T-cell (primary cell): ENCODE data around the gene EDNRB. TPM values are rescaled to one million over a fixed set of nuclear protein-coding genes. Genes with fewer than 3 reads are reported as not detected.
"Not testable (repeated sequence)": the region's sequence is repeated elsewhere in the genome, so short reads cannot be mapped to it uniquely, and the experiment has no call there.

Source experiments
- ATAC-seq, 4 experiments: fragments of 200-7000 bp in 3 of 4; fragments of 150-1000 bp in 1 of 4; cut with Tn5 transposase; replicated peaks in 1 of 4; 1 replicate in 3 of 4; 2 replicates in 1 of 4; pipeline ENCODE4 v1.10.0; 2021; ENCODE audit warnings: moderate library complexity in 3 of 4, mild to moderate bottlenecking in 2 of 4, moderate number of reproducible peaks in 1 of 4
- CTCF ChIA-PET, 2 donors: fragments of 300-600 bp; sonication (Branson Sonifier 250); formaldehyde crosslinking; loops; one replicate each; lab custom pipeline; 2022; ENCODE audit warnings: antibody characterized with exemption in 2 of 2; lab: Charles Lee
- POLR2A ChIA-PET, 2 donors: fragments of 300-600 bp; sonication (Branson Sonifier 250); formaldehyde crosslinking; loops; one replicate each; lab custom pipeline; 2022; ENCODE audit warnings: antibody characterized with exemption in 2 of 2; lab: Charles Lee
- DNase-seq, 35 experiments: peaks; one replicate each; pipeline versions ENCODE4 v3.0.0 to v3.0.0-alpha.2; 2013 to 2023
- H3K27ac ChIP-seq: one replicate; pipeline ENCODE4 v1.5.1; 2013; ENCODE audit warnings: low read length
- H3K27me3 ChIP-seq, 2 experiments: replicated peaks in 1 of 2; 1 replicate in 1 of 2; 2 replicates in 1 of 2; pipeline versions ENCODE4 v1.6.1 to v1.7.0; 2013; ENCODE audit warnings: low read length in 1 of 2, mixed read lengths in 1 of 2; ENCODE audit not compliant: control insufficient read depth in 2 of 2, insufficient read depth in 2 of 2; ENCODE audit errors: extremely low read depth in 1 of 2
- H3K36me3 ChIP-seq, 2 donors: 1 replicate in 1 of 2; 2 replicates in 1 of 2; pipeline versions ENCODE4 v1.6.1 to v1.7.0; 2013; ENCODE audit warnings: low read length in 1 of 2; ENCODE audit not compliant: control insufficient read depth in 2 of 2, insufficient read depth in 1 of 2; ENCODE audit errors: extremely low read depth in 1 of 2
- H3K4me1 ChIP-seq, 2 experiments: 1 replicate in 1 of 2; 2 replicates in 1 of 2; pipeline versions ENCODE4 v1.6.1 to v1.7.0; 2013; ENCODE audit warnings: low read length in 2 of 2, mixed read lengths in 1 of 2; ENCODE audit not compliant: insufficient read depth in 2 of 2, control insufficient read depth in 1 of 2; ENCODE audit errors: extremely low read depth in 1 of 2
- H3K4me3 ChIP-seq, 2 donors: 1 replicate in 1 of 2; 2 replicates in 1 of 2; pipeline versions ENCODE4 v1.5.1 to v1.7.0; 2013; ENCODE audit warnings: mild to moderate bottlenecking in 2 of 2, low read length in 1 of 2, moderate library complexity in 1 of 2; ENCODE audit not compliant: control insufficient read depth in 1 of 2; ENCODE audit errors: extremely low read depth in 1 of 2
- H3K9me3 ChIP-seq: 2 replicates; pipeline ENCODE4 v1.7.0; 2013
- H3K27ac Mint-ChIP-seq, 2 donors: one replicate each; pipeline ENCODE4 v1.8.0; 2020 to 2021; ENCODE audit warnings: mild to moderate bottlenecking in 2 of 2, mixed read lengths in 2 of 2
- H3K27me3 Mint-ChIP-seq, 2 donors: one replicate each; pipeline ENCODE4 v1.8.0; 2021 to 2022; ENCODE audit warnings: mixed read lengths in 2 of 2
- H3K36me3 Mint-ChIP-seq: one replicate; pipeline ENCODE4 v1.8.0; 2021; ENCODE audit warnings: mixed read lengths
- H3K4me1 Mint-ChIP-seq, 3 donors: one replicate each; pipeline ENCODE4 v1.8.0; 2020 to 2022; ENCODE audit warnings: mixed read lengths in 3 of 3, mild to moderate bottlenecking in 1 of 3
- H3K4me3 Mint-ChIP-seq, 3 donors: one replicate each; pipeline ENCODE4 v1.8.0; 2020 to 2022; ENCODE audit warnings: mild to moderate bottlenecking in 3 of 3, mixed read lengths in 3 of 3, moderate library complexity in 3 of 3
- H3K9me3 Mint-ChIP-seq, 3 donors: one replicate each; pipeline ENCODE4 v1.8.0; 2020 to 2022; ENCODE audit warnings: mixed read lengths in 3 of 3
- WGBS: methylation state at CpG from one replicate; pipeline ENCODE4 v1.1.5; 2013; ENCODE audit warnings: missing lambda C conversion rate; ENCODE audit not compliant: insufficient coverage; 5-methylcytosine and 5-hydroxymethylcytosine counted together
- total RNA-seq, 35 experiments: library from RNA in 6 of 35; stranded (reverse) in 6 of 35; fragments of 120-200 nt in 1 of 35; gene quantifications; one replicate each; pipeline versions ENCODE4 v1.2.1 to v1.2.4 and lab custom pipeline; 2013 to 2026

EDNRB gene
- total RNA-seq: under 1 TPM in 3 of 5 donors, not detected in 2; 0.33 to 0.51 (median 0.35) TPM
- 0.04 TPM for total RNA-seq (2013)
- total RNA-seq (lab: John Stamatoyannopoulos, UW): 0 to 0.33 (median 0) reads per million in 29 experiments

DNA sequence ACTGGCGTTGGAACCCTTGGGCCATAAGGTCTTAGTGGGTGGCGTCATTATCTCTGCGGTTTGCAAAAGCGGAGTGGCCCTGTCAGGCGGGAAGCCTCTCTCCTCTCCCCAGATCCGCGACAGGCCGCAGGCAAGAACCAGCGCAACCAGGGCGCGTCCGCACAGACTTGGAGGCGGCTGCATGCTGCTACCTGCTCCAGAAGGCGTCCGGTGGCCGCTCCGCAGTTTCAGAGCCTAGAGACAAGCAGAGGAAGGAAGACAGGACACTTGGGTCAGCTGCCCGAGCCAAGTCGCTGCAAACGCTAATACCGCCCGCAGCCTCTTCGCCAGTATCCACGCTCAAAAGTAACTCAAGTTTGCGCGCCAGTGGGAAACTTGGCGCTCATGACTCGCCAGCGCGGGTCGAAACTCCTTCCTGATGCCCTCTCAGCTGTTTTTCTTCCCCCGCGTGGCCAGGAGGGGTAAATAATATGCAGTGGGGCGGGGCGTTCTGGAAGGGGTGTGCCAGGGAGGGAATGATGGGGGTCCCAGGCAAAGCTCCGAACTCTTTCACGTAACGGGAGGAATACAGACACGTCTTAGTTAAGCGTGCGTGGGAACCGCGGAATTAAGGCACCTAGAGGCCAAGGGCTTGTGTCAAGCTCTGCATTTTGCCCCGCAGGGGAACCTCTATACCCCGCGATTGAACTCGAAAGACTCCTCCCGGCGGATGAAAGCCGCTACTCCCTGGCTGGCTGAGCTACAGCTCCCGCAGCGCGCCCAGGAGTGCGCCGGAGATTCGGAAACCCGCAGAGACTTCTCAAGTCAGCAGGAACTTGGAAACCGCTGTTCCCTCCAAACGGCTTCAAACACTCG, at the start of gene EDNRB:
Gene EDNRB (minus strand): TSS at position 441 of the 855 bp plus-strand sequence. CDS start 258 bp downstream, at position 183.
- ATAC-seq: no peak
- no peaks in the 10 kb centered on the region for H3K9me3 Mint-ChIP-seq
- DNase-seq: no peak
- no peaks in the 10 kb centered on the region for H3K36me3 Mint-ChIP-seq
- Histone ChIP-seq H3K36me3 (no peaks in the 10 kb centered on the region), H3K27me3 (peaks cover 2 to 21% of the 10 kb centered on the region in 2 experiments), H3K9me3 (no peaks in the 10 kb centered on the region), H3K4me1 (peaks cover 5 to 12% of the 10 kb centered on the region in 2 experiments), H3K4me3 (peak within 1 kb of the TSS in 1 of 2 donors; percentile 66), H3K27ac (no peak within 1 kb of the TSS)
- POLR2A ChIA-PET: no interaction called here
- H3K27me3 Mint-ChIP-seq: peaks cover 8 to 31% of the 10 kb centered on the region in 2 donors
- 11% methylated on average over 57 of the region's 60 CpGs for WGBS
- no peak within 1 kb of the TSS for H3K4me3 Mint-ChIP-seq
- H3K4me1 Mint-ChIP-seq: no peaks in the 10 kb centered on the region
- peak within 1 kb of the TSS in 1 of 2 donors; percentile 20 for H3K27ac Mint-ChIP-seq
- CTCF ChIA-PET: interaction anchor here in 1 of 2 donors (0.5 kb wide), 1 partner anchor 325 kb away, joined by 8 read pairs; no protein-coding TSS in a partner anchor

DNA sequence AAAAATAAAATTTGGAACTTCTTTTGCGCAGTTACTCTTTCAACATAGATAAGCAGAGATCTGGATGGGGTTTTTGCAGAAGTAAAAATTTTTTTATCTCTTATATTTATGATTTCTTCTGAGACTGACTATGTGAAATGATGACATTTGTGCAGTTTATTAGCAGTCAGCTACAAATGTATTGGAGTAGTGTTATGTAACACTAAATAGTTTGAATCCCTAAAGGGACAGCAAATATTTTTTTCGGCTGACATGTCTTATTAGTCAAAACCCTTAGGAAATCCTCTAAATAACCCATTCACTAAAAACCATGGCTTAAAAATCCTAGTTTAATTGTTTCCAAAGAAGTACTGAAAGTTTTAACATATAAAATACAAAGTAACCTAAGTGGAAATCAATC, 48.0 kb upstream of the EDNRB start:
- ChIA-PET CTCF (interaction anchor here in 1 of 2 donors (0.7 kb wide), 1 partner anchor 55 kb away, joined by 3 read pairs; no protein-coding TSS in a partner anchor), POLR2A (no interaction called here)
- H3K4me1 ChIP-seq: no peaks in the 10 kb centered on the region
- peaks cover 0 to 4% (median 0%) of the 10 kb centered on the region in 3 donors for H3K9me3 Mint-ChIP-seq
- H3K36me3 Mint-ChIP-seq: no peaks in the 10 kb centered on the region
- DNase-seq (no peak), ATAC-seq (no peak)
- H3K27ac Mint-ChIP-seq: no peak overlapping the region
- no peak overlapping the region for H3K4me3 ChIP-seq
- H3K36me3 ChIP-seq: no peaks in the 10 kb centered on the region
- no peaks in the 10 kb centered on the region for H3K4me1 Mint-ChIP-seq
- H3K9me3 ChIP-seq: no peaks in the 10 kb centered on the region
- WGBS: no CpG with 5 or more reads among the region's 2 CpGs
- H3K4me3 Mint-ChIP-seq: no peak overlapping the region
- H3K27me3 Mint-ChIP-seq: no peaks in the 10 kb centered on the region
- H3K27me3 ChIP-seq: no peaks in the 10 kb centered on the region
- no peak overlapping the region for H3K27ac ChIP-seq

DNA sequence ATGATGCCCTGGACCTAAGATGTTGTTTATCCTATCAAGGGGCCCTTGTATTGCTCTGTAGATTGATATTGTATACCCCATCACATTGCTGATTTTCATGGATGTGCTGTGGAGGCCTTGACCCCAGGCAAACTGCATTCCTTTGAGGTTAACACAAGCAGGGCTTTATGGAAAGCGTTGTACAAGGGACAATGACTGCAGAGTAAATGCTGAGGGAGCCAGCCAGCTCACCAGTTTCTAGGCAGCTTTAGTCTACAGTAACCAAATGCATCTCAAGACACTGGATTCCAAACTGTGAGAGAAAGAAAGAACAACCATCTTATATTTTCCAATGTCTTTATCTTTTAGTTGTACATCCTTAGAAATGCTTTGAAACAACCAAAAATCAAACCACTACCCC, 34.1 kb upstream of the EDNRB start:
- no peak overlapping the region for H3K27ac ChIP-seq
- H3K36me3 ChIP-seq: no peaks in the 10 kb centered on the region
- peaks cover 0 to 3% of the 10 kb centered on the region in 2 donors for H3K27me3 Mint-ChIP-seq
- no peaks in the 10 kb centered on the region for H3K9me3 ChIP-seq
- ChIA-PET CTCF (no interaction called here), POLR2A (no interaction called here)
- DNase-seq (no peak), ATAC-seq (no peak)
- no peak overlapping the region for H3K4me3 Mint-ChIP-seq
- no peaks in the 10 kb centered on the region for H3K9me3 Mint-ChIP-seq
- H3K27ac Mint-ChIP-seq: no peak overlapping the region
- H3K4me3 ChIP-seq: no peak overlapping the region
- no peaks in the 10 kb centered on the region for H3K4me1 ChIP-seq
- 64% methylated on average over 1 of the region's 1 CpG for WGBS
- H3K4me1 Mint-ChIP-seq: no peaks in the 10 kb centered on the region
- no peaks in the 10 kb centered on the region for H3K27me3 ChIP-seq
- no peaks in the 10 kb centered on the region for H3K36me3 Mint-ChIP-seq

GRCh38 chr13:77952276-77952675, 33.6 kb upstream of the EDNRB start:
- Histone ChIP-seq H3K27ac (no peak overlapping the region), H3K27me3 (no peaks in the 10 kb centered on the region), H3K4me1 (no peaks in the 10 kb centered on the region), H3K4me3 (no peak overlapping the region), H3K9me3 (no peaks in the 10 kb centered on the region), H3K36me3 (no peaks in the 10 kb centered on the region)
- H3K36me3 Mint-ChIP-seq: no peaks in the 10 kb centered on the region
- DNase-seq (no peak), ATAC-seq (no peak)
- CTCF ChIA-PET: no interaction called here
- POLR2A ChIA-PET: no interaction called here
- no peak overlapping the region for H3K27ac Mint-ChIP-seq
- no peaks in the 10 kb centered on the region for H3K9me3 Mint-ChIP-seq
- H3K4me1 Mint-ChIP-seq: no peaks in the 10 kb centered on the region
- no peak overlapping the region for H3K4me3 Mint-ChIP-seq
- peaks cover 0 to 3% of the 10 kb centered on the region in 2 donors for H3K27me3 Mint-ChIP-seq

GRCh38 chr13:77946522-77946921, 27.9 kb upstream of the EDNRB start:
- no peak overlapping the region for H3K4me3 ChIP-seq
- no peaks in the 10 kb centered on the region for H3K36me3 ChIP-seq
- Mint-ChIP-seq H3K36me3 (no peaks in the 10 kb centered on the region), H3K27me3 (no peaks in the 10 kb centered on the region), H3K4me3 (no peak overlapping the region), H3K27ac (no peak overlapping the region), H3K4me1 (no peaks in the 10 kb centered on the region), H3K9me3 (no peaks in the 10 kb centered on the region)
- no peaks in the 10 kb centered on the region for H3K9me3 ChIP-seq
- DNase-seq (no peak), ATAC-seq (no peak)
- H3K27ac ChIP-seq: no peak overlapping the region
- no peaks in the 10 kb centered on the region for H3K27me3 ChIP-seq
- ChIA-PET CTCF (no interaction called here), POLR2A (no interaction called here)
- no CpG with 5 or more reads among the region's 1 CpG for WGBS
- H3K4me1 ChIP-seq: no peaks in the 10 kb centered on the region

DNA sequence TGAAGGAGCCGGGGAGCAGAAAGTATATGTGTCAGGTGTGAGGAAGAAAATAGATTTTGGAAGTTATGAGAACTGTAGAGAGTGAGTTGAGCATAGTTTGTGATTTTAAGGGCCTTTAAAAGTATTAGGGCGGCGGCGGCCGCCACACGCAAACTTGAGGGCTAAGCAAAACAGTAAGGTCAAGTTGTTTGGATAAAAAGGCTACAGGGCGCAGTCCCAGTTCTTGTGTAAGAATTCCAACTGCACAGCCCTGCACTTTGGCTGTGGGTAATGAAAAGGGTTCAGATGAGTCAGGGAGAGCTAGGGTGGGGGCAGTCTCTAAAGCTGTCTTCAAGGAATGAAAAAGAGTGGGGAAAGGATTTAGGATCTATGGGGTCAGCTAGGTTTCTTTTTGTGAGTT, 16.4 kb upstream of the EDNRB start:
- H3K27me3 Mint-ChIP-seq: peaks cover 5 to 13% of the 10 kb centered on the region in 2 donors
- H3K36me3 Mint-ChIP-seq, H3K4me3 ChIP-seq, DNase-seq, H3K27me3 ChIP-seq, H3K27ac Mint-ChIP-seq, H3K4me1 Mint-ChIP-seq, H3K36me3 ChIP-seq, H3K27ac ChIP-seq, POLR2A ChIA-PET, H3K9me3 Mint-ChIP-seq, H3K4me3 Mint-ChIP-seq, H3K9me3 ChIP-seq, H3K4me1 ChIP-seq, CTCF ChIA-PET, ATAC-seq: not testable (repeated sequence)
- 100% methylated on average over 1 of the region's 7 CpGs for WGBS
